ENCODE data around the gene GATAD1.

GRCh38 chr7:92436612-92437445, 10.5 kb upstream of the GATAD1 start:
- TF ChIP-seq, protein P1, sequence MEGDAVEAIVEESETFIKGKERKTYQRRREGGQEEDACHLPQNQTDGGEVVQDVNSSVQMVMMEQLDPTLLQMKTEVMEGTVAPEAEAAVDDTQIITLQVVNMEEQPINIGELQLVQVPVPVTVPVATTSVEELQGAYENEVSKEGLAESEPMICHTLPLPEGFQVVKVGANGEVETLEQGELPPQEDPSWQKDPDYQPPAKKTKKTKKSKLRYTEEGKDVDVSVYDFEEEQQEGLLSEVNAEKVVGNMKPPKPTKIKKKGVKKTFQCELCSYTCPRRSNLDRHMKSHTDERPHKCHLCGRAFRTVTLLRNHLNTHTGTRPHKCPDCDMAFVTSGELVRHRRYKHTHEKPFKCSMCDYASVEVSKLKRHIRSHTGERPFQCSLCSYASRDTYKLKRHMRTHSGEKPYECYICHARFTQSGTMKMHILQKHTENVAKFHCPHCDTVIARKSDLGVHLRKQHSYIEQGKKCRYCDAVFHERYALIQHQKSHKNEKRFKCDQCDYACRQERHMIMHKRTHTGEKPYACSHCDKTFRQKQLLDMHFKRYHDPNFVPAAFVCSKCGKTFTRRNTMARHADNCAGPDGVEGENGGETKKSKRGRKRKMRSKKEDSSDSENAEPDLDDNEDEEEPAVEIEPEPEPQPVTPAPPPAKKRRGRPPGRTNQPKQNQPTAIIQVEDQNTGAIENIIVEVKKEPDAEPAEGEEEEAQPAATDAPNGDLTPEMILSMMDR (conservative IDR thresholded peaks at IDR 0.05; ENCODE audit: low read depth in 2 of 2): no peak
- TF ChIP-seq JUNB (IDR thresholded peaks at IDR 0.05; ENCODE audit: unreplicated experiment) (no peak), EZH2phosphoT487 (IDR thresholded peaks at IDR 0.05; ENCODE audit: unreplicated experiment) (no peak), POLR2AphosphoS5 (IDR thresholded peaks at IDR 0.05; ENCODE audit: low read depth) (no peak), EZH2 (IDR thresholded peaks at IDR 0.05; ENCODE audit: low read depth, unreplicated experiment) (no peak), ZNF114 (CRISPR knock-in tag; IDR thresholded peaks at IDR 0.05) (no peak), NANOG (IDR thresholded peaks at IDR 0.05; ENCODE audit: borderline replicate concordance) (no peak)
- TF ChIP-seq, protein P2, sequence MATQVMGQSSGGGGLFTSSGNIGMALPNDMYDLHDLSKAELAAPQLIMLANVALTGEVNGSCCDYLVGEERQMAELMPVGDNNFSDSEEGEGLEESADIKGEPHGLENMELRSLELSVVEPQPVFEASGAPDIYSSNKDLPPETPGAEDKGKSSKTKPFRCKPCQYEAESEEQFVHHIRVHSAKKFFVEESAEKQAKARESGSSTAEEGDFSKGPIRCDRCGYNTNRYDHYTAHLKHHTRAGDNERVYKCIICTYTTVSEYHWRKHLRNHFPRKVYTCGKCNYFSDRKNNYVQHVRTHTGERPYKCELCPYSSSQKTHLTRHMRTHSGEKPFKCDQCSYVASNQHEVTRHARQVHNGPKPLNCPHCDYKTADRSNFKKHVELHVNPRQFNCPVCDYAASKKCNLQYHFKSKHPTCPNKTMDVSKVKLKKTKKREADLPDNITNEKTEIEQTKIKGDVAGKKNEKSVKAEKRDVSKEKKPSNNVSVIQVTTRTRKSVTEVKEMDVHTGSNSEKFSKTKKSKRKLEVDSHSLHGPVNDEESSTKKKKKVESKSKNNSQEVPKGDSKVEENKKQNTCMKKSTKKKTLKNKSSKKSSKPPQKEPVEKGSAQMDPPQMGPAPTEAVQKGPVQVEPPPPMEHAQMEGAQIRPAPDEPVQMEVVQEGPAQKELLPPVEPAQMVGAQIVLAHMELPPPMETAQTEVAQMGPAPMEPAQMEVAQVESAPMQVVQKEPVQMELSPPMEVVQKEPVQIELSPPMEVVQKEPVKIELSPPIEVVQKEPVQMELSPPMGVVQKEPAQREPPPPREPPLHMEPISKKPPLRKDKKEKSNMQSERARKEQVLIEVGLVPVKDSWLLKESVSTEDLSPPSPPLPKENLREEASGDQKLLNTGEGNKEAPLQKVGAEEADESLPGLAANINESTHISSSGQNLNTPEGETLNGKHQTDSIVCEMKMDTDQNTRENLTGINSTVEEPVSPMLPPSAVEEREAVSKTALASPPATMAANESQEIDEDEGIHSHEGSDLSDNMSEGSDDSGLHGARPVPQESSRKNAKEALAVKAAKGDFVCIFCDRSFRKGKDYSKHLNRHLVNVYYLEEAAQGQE (IDR thresholded peaks at IDR 0.05; ENCODE audit: unreplicated experiment): no peak

Data from GM23338 (cell line).